Astrocyte (in vitro differentiated cells and primary cell): ENCODE data around the gene ADAM30. TPM values are rescaled to one million over a fixed set of nuclear protein-coding genes. Genes with fewer than 3 reads are reported as not detected.
"Not testable (repeated sequence)": the region's sequence is repeated elsewhere in the genome, so short reads cannot be mapped to it uniquely, and the experiment has no call there.

Experiments
- DNase-seq: peaks from one replicate; pipeline ENCODE4 v3.0.0-alpha.2; 2010; ENCODE audit warnings: low read depth
- FAIRE-seq: peaks from 2 replicates; lab custom pipeline; 2011; peaks lifted over from hg19 to GRCh38; lab: Jason Lieb, UNC
- H2AFZ ChIP-seq: 2 replicates; pipeline ENCODE4 v1.6.0; 2012; ENCODE audit warnings: low read depth, low read length, inconsistent platforms
- H3K27ac ChIP-seq: 2 replicates; pipeline ENCODE4 v1.5.1; 2011; ENCODE audit warnings: low read depth, low read length, inconsistent platforms
- H3K27me3 ChIP-seq: 2 replicates; pipeline ENCODE4 v1.6.0; 2011; ENCODE audit warnings: low read length, inconsistent platforms; ENCODE audit not compliant: insufficient read depth
- H3K36me3 ChIP-seq: 2 replicates; pipeline ENCODE4 v1.5.1; 2011; ENCODE audit warnings: low read length, inconsistent platforms; ENCODE audit not compliant: insufficient read depth
- H3K4me1 ChIP-seq: 2 replicates; pipeline ENCODE4 v1.5.1; 2011; ENCODE audit warnings: low read length, inconsistent platforms; ENCODE audit not compliant: insufficient read depth
- H3K4me2 ChIP-seq: 2 replicates; pipeline ENCODE4 v1.6.0; 2012; ENCODE audit warnings: low read length, inconsistent platforms
- H3K4me3 ChIP-seq: 2 replicates; pipeline ENCODE4 v1.5.1; 2011; ENCODE audit warnings: low read depth, mild to moderate bottlenecking, low read length, inconsistent platforms; ENCODE audit not compliant: insufficient read depth
- H3K79me2 ChIP-seq: 2 replicates; pipeline ENCODE4 v1.6.0; 2012; ENCODE audit warnings: mild to moderate bottlenecking, low read length, inconsistent platforms; ENCODE audit not compliant: insufficient read depth
- H3K9ac ChIP-seq: 2 replicates; pipeline ENCODE4 v1.6.0; 2012; ENCODE audit warnings: mild to moderate bottlenecking, low read length, inconsistent platforms
- H3K9me3 ChIP-seq: 2 replicates; pipeline ENCODE4 v1.5.1; 2012; ENCODE audit warnings: low read depth, mild to moderate bottlenecking, low read length, inconsistent platforms; ENCODE audit not compliant: insufficient read depth
- H4K20me1 ChIP-seq: 2 replicates; pipeline ENCODE4 v1.6.0; 2012; ENCODE audit warnings: low read length, inconsistent platforms; ENCODE audit not compliant: insufficient read depth
- H3K27ac Mint-ChIP-seq: one replicate; pipeline ENCODE4 v1.8.0; 2021; ENCODE audit warnings: mild to moderate bottlenecking, mixed read lengths; ENCODE audit not compliant: unreplicated experiment
- H3K27me3 Mint-ChIP-seq: one replicate; pipeline ENCODE4 v1.8.0; 2021; ENCODE audit warnings: low read depth, mixed read lengths; ENCODE audit not compliant: unreplicated experiment
- H3K36me3 Mint-ChIP-seq: one replicate; pipeline ENCODE4 v1.8.0; 2021; ENCODE audit warnings: low read depth, mixed read lengths; ENCODE audit not compliant: unreplicated experiment
- H3K4me1 Mint-ChIP-seq: one replicate; pipeline ENCODE4 v1.8.0; 2021; ENCODE audit warnings: low read depth, mixed read lengths; ENCODE audit not compliant: unreplicated experiment
- H3K4me3 Mint-ChIP-seq: one replicate; pipeline ENCODE4 v1.8.0; 2021; ENCODE audit warnings: mild to moderate bottlenecking, moderate library complexity, mixed read lengths; ENCODE audit not compliant: unreplicated experiment
- H3K9me3 Mint-ChIP-seq: one replicate; pipeline ENCODE4 v1.8.0; 2021; ENCODE audit warnings: mild to moderate bottlenecking, mixed read lengths; ENCODE audit not compliant: unreplicated experiment
- EZH2 ChIP-seq: IDR thresholded peaks from 2 replicates; pipeline ENCODE4 v1.6.1; 2012; ENCODE audit warnings: mild to moderate bottlenecking, low read length, inconsistent platforms; ENCODE audit not compliant: insufficient read depth
- total RNA-seq: library from RNA; stranded (reverse); gene quantifications from 2 replicates; pipeline ENCODE4 v1.2.1, GENCODE V29; 2021
- TF ChIP-seq, protein P1 (sequence below): IDR thresholded peaks from 2 replicates; pipeline ENCODE4 v1.5.1; 2011; ENCODE audit warnings: low read depth, mild to moderate bottlenecking, inconsistent platforms, low read length, moderate library complexity; ENCODE audit not compliant: insufficient read depth

The ADAM30 gene
- total RNA-seq, 1 donor from 2014 or later: not detected

DNA sequence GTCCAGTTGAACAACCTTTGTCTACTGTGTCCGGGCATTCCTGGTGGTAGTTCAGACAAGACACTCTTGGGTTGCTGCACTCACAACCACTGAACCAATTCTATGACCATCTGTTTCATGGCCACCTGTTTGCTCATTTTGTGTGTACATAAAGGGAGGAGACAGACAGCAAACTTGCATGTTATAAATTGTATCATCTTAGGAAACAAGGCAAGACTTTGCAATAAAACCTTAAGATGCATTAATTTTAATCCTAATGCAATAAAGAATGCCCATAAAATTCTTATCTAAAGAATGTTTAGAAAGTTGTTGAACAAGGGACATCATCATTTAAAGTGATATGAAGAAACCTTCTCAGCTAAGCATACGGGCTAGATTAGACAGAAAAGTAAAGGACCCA is 34.8 kb downstream of the ADAM30 start:
- no peaks in the 10 kb centered on the region for H3K36me3 ChIP-seq
- H3K9me3 ChIP-seq: no peaks in the 10 kb centered on the region
- no peak overlapping the region for H2AFZ ChIP-seq
- H3K79me2 ChIP-seq: no peaks in the 10 kb centered on the region
- no peaks in the 10 kb centered on the region for H3K27me3 ChIP-seq
- Mint-ChIP-seq H3K27me3 (peaks cover 4% of the 10 kb centered on the region), H3K36me3 (peaks cover 2% of the 10 kb centered on the region), H3K4me1 (peaks cover 16% of the 10 kb centered on the region), H3K9me3 (no peaks in the 10 kb centered on the region), H3K4me3 (no peak overlapping the region), H3K27ac (no peak overlapping the region)
- no peak overlapping the region for H3K4me2 ChIP-seq
- H3K9ac ChIP-seq: no peak overlapping the region
- no peak for FAIRE-seq
- no peaks in the 10 kb centered on the region for H4K20me1 ChIP-seq
- H3K27ac ChIP-seq: no peak overlapping the region
- DNase-seq: no peak
- TF ChIP-seq, protein P1, sequence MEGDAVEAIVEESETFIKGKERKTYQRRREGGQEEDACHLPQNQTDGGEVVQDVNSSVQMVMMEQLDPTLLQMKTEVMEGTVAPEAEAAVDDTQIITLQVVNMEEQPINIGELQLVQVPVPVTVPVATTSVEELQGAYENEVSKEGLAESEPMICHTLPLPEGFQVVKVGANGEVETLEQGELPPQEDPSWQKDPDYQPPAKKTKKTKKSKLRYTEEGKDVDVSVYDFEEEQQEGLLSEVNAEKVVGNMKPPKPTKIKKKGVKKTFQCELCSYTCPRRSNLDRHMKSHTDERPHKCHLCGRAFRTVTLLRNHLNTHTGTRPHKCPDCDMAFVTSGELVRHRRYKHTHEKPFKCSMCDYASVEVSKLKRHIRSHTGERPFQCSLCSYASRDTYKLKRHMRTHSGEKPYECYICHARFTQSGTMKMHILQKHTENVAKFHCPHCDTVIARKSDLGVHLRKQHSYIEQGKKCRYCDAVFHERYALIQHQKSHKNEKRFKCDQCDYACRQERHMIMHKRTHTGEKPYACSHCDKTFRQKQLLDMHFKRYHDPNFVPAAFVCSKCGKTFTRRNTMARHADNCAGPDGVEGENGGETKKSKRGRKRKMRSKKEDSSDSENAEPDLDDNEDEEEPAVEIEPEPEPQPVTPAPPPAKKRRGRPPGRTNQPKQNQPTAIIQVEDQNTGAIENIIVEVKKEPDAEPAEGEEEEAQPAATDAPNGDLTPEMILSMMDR: no peak
- no peak for TF ChIP-seq EZH2
- H3K4me1 ChIP-seq: peaks cover 12% of the 10 kb centered on the region
- H3K4me3 ChIP-seq: no peak overlapping the region

DNA sequence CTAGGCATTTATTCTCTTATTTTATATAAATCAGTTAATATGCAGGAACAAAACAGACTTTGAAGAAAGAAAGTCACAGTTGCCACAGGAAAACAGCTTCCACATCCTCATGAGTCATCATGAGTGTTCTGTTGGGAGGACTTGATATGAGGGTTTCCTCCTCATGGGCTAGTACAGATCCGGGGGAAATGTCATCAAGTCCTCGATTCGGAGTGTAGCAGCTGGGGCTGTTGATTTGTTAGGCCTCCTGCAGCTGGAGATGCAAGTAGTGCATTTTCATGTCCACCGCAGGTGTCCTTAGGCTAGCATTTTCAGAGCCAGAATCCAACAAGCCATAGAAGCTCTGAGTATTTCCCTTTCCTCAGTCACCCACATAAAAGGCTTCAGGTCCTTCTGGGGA is 36.7 kb downstream of the ADAM30 start:
- FAIRE-seq: no peak

DNA sequence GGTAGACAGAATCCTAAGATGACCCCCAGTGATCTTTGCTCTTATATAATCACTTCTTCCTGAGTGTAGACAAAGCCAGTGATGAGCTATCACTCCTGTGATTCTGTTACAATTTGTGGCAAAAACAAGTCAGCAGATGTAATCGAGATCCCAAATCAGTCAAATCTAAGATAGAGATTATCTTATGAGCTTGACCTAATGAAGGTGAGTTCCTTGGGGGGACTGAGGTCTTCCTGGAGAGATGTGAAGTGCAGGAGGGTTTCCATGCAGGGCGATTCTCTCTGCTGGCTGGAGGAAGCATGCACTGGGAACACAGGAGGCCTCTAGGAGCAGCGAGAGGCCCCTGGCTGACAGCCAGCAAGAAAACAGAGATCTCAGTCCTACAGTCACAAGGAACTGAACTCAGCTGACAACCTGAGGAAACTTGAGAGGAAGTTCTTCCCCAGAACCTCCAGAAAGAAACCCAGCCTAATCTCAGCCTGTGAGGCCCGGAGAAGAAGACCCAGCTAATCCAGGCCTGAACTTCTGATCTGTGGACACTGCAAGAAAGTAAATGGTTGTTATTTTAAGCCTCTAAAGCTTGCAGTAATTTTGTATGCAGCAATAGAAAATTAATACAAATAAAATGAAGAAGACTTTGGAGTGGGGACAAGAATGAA is 37.6 kb downstream of the ADAM30 start:
- not testable (repeated sequence) for H3K9me3 Mint-ChIP-seq, H3K4me3 ChIP-seq, FAIRE-seq, H2AFZ ChIP-seq, H3K36me3 ChIP-seq, H3K27ac Mint-ChIP-seq, H3K79me2 ChIP-seq, DNase-seq, H3K9ac ChIP-seq, H3K27me3 ChIP-seq, H3K4me3 Mint-ChIP-seq, H3K27ac ChIP-seq, H3K4me2 ChIP-seq, H3K9me3 ChIP-seq, H3K36me3 Mint-ChIP-seq, H4K20me1 ChIP-seq, H3K27me3 Mint-ChIP-seq
- H3K4me1 ChIP-seq: peaks cover 12% of the 10 kb centered on the region
- H3K4me1 Mint-ChIP-seq: peaks cover 22% of the 10 kb centered on the region

More for the DNA sequence above, 36.7 kb downstream of the ADAM30 start:
- Histone ChIP-seq H3K9ac (no peak overlapping the region), H3K79me2 (no peaks in the 10 kb centered on the region), H3K27me3 (no peaks in the 10 kb centered on the region), H3K9me3 (no peaks in the 10 kb centered on the region), H2AFZ (peak overlapping the region; percentile 42), H3K4me2 (peak overlapping the region; percentile 17), H3K4me1 (peaks cover 12% of the 10 kb centered on the region), H3K36me3 (no peaks in the 10 kb centered on the region), H4K20me1 (no peaks in the 10 kb centered on the region), H3K4me3 (no peak overlapping the region), H3K27ac (no peak overlapping the region)
- no peaks in the 10 kb centered on the region for H3K9me3 Mint-ChIP-seq
- peaks cover 2% of the 10 kb centered on the region for H3K36me3 Mint-ChIP-seq
- TF ChIP-seq, protein P1: no peak
- no peak for TF ChIP-seq EZH2
- peaks cover 22% of the 10 kb centered on the region for H3K4me1 Mint-ChIP-seq
- peaks cover 4% of the 10 kb centered on the region for H3K27me3 Mint-ChIP-seq
- DNase-seq: peak; percentile 68
- no peak overlapping the region for H3K27ac Mint-ChIP-seq
- no peak overlapping the region for H3K4me3 Mint-ChIP-seq
